ENCODE results near the gene HMGB3. TPM values are rescaled to one million over a fixed set of nuclear protein-coding genes. Genes with fewer than 3 reads are reported as not detected.

The HMGB3 gene
- total and polyA plus RNA-seq, 2 experiments from 2014 or later, result 6.5 to 33.3 TPM

GRCh38 chrX:150936556-150936955, 46.6 kb upstream of the HMGB3 start:
- Histone ChIP-seq H2AFZ (no peak overlapping the region), H3K36me3 (ENCODE audit: low read depth) (no peaks in the 10 kb centered on the region), H3K9ac (no peak overlapping the region), H3K79me2 (ENCODE audit: insufficient read depth) (no peaks in the 10 kb centered on the region), H3K4me3 (no peak overlapping the region), H3K27ac (no peak overlapping the region), H3K4me2 (ENCODE audit: unreplicated experiment) (no peak overlapping the region), H3K9me2 (ENCODE audit: insufficient read depth) (no peaks in the 10 kb centered on the region), H3K27me3 (replicated peaks; ENCODE audit: insufficient read depth) (no peaks in the 10 kb centered on the region), H3K9me3 (ENCODE audit: low read depth) (no peaks in the 10 kb centered on the region), H3F3A (ENCODE audit: insufficient read depth) (no peaks in the 10 kb centered on the region), H4K20me1 (ENCODE audit: insufficient read depth) (no peaks in the 10 kb centered on the region), H3K4me1 (ENCODE audit: insufficient read depth) (peaks cover 6% of the 10 kb centered on the region; the same call in 1 of the 2 replicates)
- in situ Hi-C loops (cut with MboI), result no loop called here
- 28 to 29% methylated on average over 6 of the region's 6 CpGs for WGBS, 2 experiments (ENCODE audit: low coverage in 1 of 2, low lambda C conversion rate in 2 of 2, missing lambda C conversion rate in 2 of 2)
- no peak for DNase-seq
- TF ChIP-seq EZH2phosphoT487 (IDR thresholded peaks at IDR 0.05; ENCODE audit: insufficient read depth, low read depth), result no peak
- TF ChIP-seq EZH2 (IDR thresholded peaks at IDR 0.05; ENCODE audit: insufficient read depth, poor library complexity, severe bottlenecking), result no peak

DNA sequence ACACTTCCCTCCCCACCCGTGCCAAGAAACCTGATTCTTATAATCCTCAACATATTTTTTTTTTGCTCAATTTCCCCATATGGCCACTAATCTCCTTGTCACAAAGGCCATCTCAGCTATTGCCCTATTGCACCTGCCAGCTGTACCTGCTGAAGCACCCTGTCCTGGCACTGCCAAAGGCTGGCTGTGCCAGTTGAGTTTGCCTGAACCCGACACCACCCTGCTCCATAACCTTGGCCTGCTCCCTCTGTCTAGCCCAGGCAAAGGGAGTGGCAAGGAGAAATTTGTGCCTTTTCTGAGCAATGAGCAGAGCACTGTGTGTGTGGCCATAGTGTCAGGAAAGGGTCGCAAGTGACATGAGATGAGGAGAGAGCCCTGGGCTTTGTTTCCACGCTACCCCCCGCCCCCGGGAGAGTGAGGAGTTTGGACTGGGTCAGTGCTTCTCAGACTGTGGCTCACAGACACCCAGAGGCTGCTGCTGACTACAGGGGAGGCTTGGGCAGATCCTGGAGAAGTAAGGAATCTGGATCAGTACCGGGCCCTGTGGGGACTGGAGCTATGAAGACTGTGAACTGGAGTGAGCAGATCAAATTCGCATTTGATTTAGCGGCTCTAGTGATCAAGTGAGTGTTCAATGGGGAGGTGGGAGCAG, 42.2 kb upstream of the HMGB3 start:
- no peaks in the 10 kb centered on the region for H3K36me3 ChIP-seq (ENCODE audit: low read depth)
- no peak overlapping the region for H3K9ac ChIP-seq
- H3K27ac ChIP-seq, result no peak overlapping the region
- no peaks in the 10 kb centered on the region for H3K9me2 ChIP-seq (ENCODE audit: insufficient read depth)
- no peaks in the 10 kb centered on the region for H3F3A ChIP-seq (ENCODE audit: insufficient read depth)
- no peak overlapping the region for H2AFZ ChIP-seq
- no peaks in the 10 kb centered on the region for H3K4me1 ChIP-seq (ENCODE audit: insufficient read depth)
- H4K20me1 ChIP-seq (ENCODE audit: insufficient read depth), result no peaks in the 10 kb centered on the region
- no peaks in the 10 kb centered on the region for H3K79me2 ChIP-seq (ENCODE audit: insufficient read depth)
- no peaks in the 10 kb centered on the region for H3K9me3 ChIP-seq (ENCODE audit: low read depth)
- DNase-seq, result no peak
- 61 to 68% methylated on average over 9 of the region's 9 CpGs for WGBS, 2 experiments (ENCODE audit: low coverage in 1 of 2, low lambda C conversion rate in 2 of 2, missing lambda C conversion rate in 2 of 2)
- TF ChIP-seq EZH2phosphoT487 (IDR thresholded peaks at IDR 0.05; ENCODE audit: insufficient read depth, low read depth) (no peak), EZH2 (IDR thresholded peaks at IDR 0.05; ENCODE audit: insufficient read depth, poor library complexity, severe bottlenecking) (no peak)
- in situ Hi-C loops (cut with MboI), result no loop called here
- H3K4me3 ChIP-seq, result no peak overlapping the region
- H3K4me2 ChIP-seq (ENCODE audit: unreplicated experiment), result no peak overlapping the region
- no peaks in the 10 kb centered on the region for H3K27me3 ChIP-seq (replicated peaks; ENCODE audit: insufficient read depth)

DNA sequence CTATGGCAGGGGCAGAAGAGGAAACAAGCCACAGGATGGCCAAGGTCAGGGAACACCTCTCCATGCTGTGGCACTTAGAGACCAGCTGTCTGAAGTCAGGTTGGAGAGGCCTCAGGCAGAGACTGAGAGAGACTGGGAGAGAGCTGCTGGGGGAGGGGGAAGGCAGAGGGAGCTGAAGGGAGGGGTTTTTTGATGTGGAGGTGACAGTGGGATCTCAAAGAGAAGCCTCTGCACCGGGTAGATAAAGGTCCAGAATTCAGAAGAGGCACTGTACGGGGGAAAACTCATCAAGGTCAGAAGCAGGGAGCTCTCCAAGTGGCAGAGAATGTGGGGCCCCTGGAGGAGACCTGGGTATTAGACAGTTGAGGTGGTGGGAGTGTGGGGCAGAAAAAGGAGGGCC, 41.6 kb upstream of the HMGB3 start:
- H3K4me2 ChIP-seq (ENCODE audit: unreplicated experiment), result no peak overlapping the region
- WGBS, 2 experiments (ENCODE audit: low coverage in 1 of 2, low lambda C conversion rate in 2 of 2, missing lambda C conversion rate in 2 of 2), result 10% methylated on average over 2 of the region's 2 CpGs; no CpG with 5 or more reads in 1 of the 2 experiments
- in situ Hi-C loops (cut with MboI), result no loop called here

GRCh38 chrX:150942942-150943594, 40.1 kb upstream of the HMGB3 start:
- no peaks in the 10 kb centered on the region for H3F3A ChIP-seq (ENCODE audit: insufficient read depth)
- H3K79me2 ChIP-seq (ENCODE audit: insufficient read depth), result no peaks in the 10 kb centered on the region
- H2AFZ ChIP-seq, result no peak overlapping the region
- no peaks in the 10 kb centered on the region for H3K36me3 ChIP-seq (ENCODE audit: low read depth)
- H3K9ac ChIP-seq, result no peak overlapping the region
- no peaks in the 10 kb centered on the region for H3K27me3 ChIP-seq (replicated peaks; ENCODE audit: insufficient read depth)
- no peaks in the 10 kb centered on the region for H3K4me1 ChIP-seq (ENCODE audit: insufficient read depth)
- no peak overlapping the region for H3K4me2 ChIP-seq (ENCODE audit: unreplicated experiment)
- no peaks in the 10 kb centered on the region for H3K9me2 ChIP-seq (ENCODE audit: insufficient read depth)
- no peak overlapping the region for H3K4me3 ChIP-seq
- DNase-seq, result peak; percentile 5
- in situ Hi-C loops (cut with MboI), result no loop called here
- no peak overlapping the region for H3K27ac ChIP-seq
- no peaks in the 10 kb centered on the region for H3K9me3 ChIP-seq (ENCODE audit: low read depth)
- TF ChIP-seq EZH2 (IDR thresholded peaks at IDR 0.05; ENCODE audit: insufficient read depth, poor library complexity, severe bottlenecking), result no peak
- TF ChIP-seq EZH2phosphoT487 (IDR thresholded peaks at IDR 0.05; ENCODE audit: insufficient read depth, low read depth), result no peak
- no peaks in the 10 kb centered on the region for H4K20me1 ChIP-seq (ENCODE audit: insufficient read depth)
- WGBS, 2 experiments (ENCODE audit: low coverage in 1 of 2, low lambda C conversion rate in 2 of 2, missing lambda C conversion rate in 2 of 2), result 21 to 28% methylated on average over 9 of the region's 9 CpGs

More for the DNA sequence above, 41.6 kb upstream of the HMGB3 start:
- Histone ChIP-seq H3K27ac (no peak overlapping the region), H3K27me3 (replicated peaks; ENCODE audit: insufficient read depth) (no peaks in the 10 kb centered on the region), H4K20me1 (ENCODE audit: insufficient read depth) (no peaks in the 10 kb centered on the region), H2AFZ (no peak overlapping the region), H3K36me3 (ENCODE audit: low read depth) (no peaks in the 10 kb centered on the region), H3K79me2 (ENCODE audit: insufficient read depth) (no peaks in the 10 kb centered on the region), H3K9ac (no peak overlapping the region), H3K4me1 (ENCODE audit: insufficient read depth) (no peaks in the 10 kb centered on the region), H3F3A (ENCODE audit: insufficient read depth) (no peaks in the 10 kb centered on the region), H3K9me3 (ENCODE audit: low read depth) (no peaks in the 10 kb centered on the region), H3K4me3 (no peak overlapping the region), H3K9me2 (ENCODE audit: insufficient read depth) (no peaks in the 10 kb centered on the region)
- TF ChIP-seq EZH2phosphoT487 (IDR thresholded peaks at IDR 0.05; ENCODE audit: insufficient read depth, low read depth), result no peak
- TF ChIP-seq EZH2 (IDR thresholded peaks at IDR 0.05; ENCODE audit: insufficient read depth, poor library complexity, severe bottlenecking), result no peak
- DNase-seq, result no peak

Measured in GM23248 (cell line).